A673 (cell line): ENCODE measurements around the gene SCYL2. TPM values are rescaled to one million over a fixed set of nuclear protein-coding genes. Genes with fewer than 3 reads are reported as not detected.

Experiments
- BruUV-seq: library from RNA; stranded (reverse); fragments of 400-500 nt; replicated peaks from 2 replicates; lab custom pipeline; 2021; lab: Mats Ljungman, UMichigan
- CTCF ChIA-PET: fragments of 300-600 bp; sonication (Branson Sonifier 250); formaldehyde crosslinking; loops from one replicate; lab custom pipeline; 2022; ENCODE audit warnings: antibody characterized with exemption; lab: Charles Lee
- POLR2A ChIA-PET: fragments of 300-600 bp; sonication (Branson Sonifier 250); formaldehyde crosslinking; loops from one replicate; lab custom pipeline; 2022; ENCODE audit warnings: antibody characterized with exemption; ENCODE audit not compliant: low non-redundant PET; lab: Charles Lee
- DNase-seq: peaks from one replicate; pipeline ENCODE4 v3.0.0-alpha.2; 2015; ENCODE audit warnings: low spot score
- H3K27ac ChIP-seq: fragments of 200-600 bp; sonication (generic); 2 replicates; pipeline ENCODE4 v1.5.1; 2016; ENCODE audit warnings: mixed run types, low read depth, mild to moderate bottlenecking, mixed read lengths, antibody characterized with exemption, low read length; ENCODE audit not compliant: poor library complexity, severe bottlenecking
- H3K27me3 ChIP-seq: fragments of 200-600 bp; sonication (generic); replicated peaks from 2 replicates; pipeline ENCODE4 v1.6.1; 2017; ENCODE audit warnings: mixed run types, low read depth, mild to moderate bottlenecking, mixed read lengths, antibody characterized with exemption, low read length; ENCODE audit not compliant: insufficient read depth, poor library complexity
- H3K36me3 ChIP-seq: fragments of 200-600 bp; sonication (generic); 2 replicates; pipeline ENCODE4 v1.6.1; 2016; ENCODE audit warnings: mixed run types, mild to moderate bottlenecking, mixed read lengths, antibody characterized with exemption, low read length; ENCODE audit not compliant: insufficient read depth, poor library complexity, severe bottlenecking
- H3K4me1 ChIP-seq: fragments of 200-600 bp; sonication (generic); 2 replicates; pipeline ENCODE4 v1.6.1; 2017; ENCODE audit warnings: mixed run types, mild to moderate bottlenecking, mixed read lengths, antibody characterized with exemption, low read length; ENCODE audit not compliant: insufficient read depth, poor library complexity, severe bottlenecking
- H3K4me3 ChIP-seq: fragments of 200-600 bp; sonication (generic); 2 replicates; pipeline ENCODE4 v1.5.1; 2016; ENCODE audit warnings: low read depth, mixed run types, mild to moderate bottlenecking, mixed read lengths, low read length; ENCODE audit not compliant: poor library complexity, severe bottlenecking
- H3K9me3 ChIP-seq: fragments of 200-600 bp; sonication (generic); 2 replicates; pipeline ENCODE4 v1.6.1; 2016; ENCODE audit warnings: mixed run types, low read depth, mild to moderate bottlenecking, mixed read lengths, antibody characterized with exemption, low read length; ENCODE audit not compliant: poor library complexity, severe bottlenecking
- EZH2 ChIP-seq: fragments of 200-600 bp; sonication (generic); IDR thresholded peaks from 2 replicates; pipeline ENCODE4 v1.6.1; 2017; ENCODE audit warnings: borderline replicate concordance, low read depth, mild to moderate bottlenecking, mixed read lengths, antibody characterized with exemption, low read length; ENCODE audit not compliant: poor library complexity, severe bottlenecking
- intact Hi-C: fragments of 100-400 bp; cut with micrococcal nuclease; formaldehyde crosslinking; loops from one replicate; pipeline ENCODE4 v1.10.0; 2022; ENCODE audit not compliant: unreplicated experiment
- total RNA-seq: library from RNA; stranded (reverse); gene quantifications from 2 replicates; pipeline ENCODE4 v1.2.3, GENCODE V29; 2021
- TF ChIP-seq, protein P1 (sequence below): fragments of 300-800, 200-600 bp; sonication (generic); conservative IDR thresholded peaks from 2 replicates; pipeline ENCODE4 v1.5.1; 2017; ENCODE audit warnings: low read depth, mild to moderate bottlenecking, antibody characterized with exemption, low read length, moderate library complexity, mixed read lengths

SCYL2 gene
- total RNA-seq, 1 experiment from 2014 or later, result 61.3 TPM

- peak overlapping the region; percentile 82 for H3K4me3 ChIP-seq
- no peak for DNase-seq
- intact Hi-C loops, result no loop called here
- no peaks in the 10 kb centered on the region for H3K9me3 ChIP-seq
- peaks cover 41% of the 10 kb centered on the region for H3K4me1 ChIP-seq
- ChIA-PET POLR2A (no interaction called here), CTCF (no interaction called here)
- no peaks in the 10 kb centered on the region for H3K27me3 ChIP-seq
- TSS peak; percentile 66 for BruUV-seq
- peak overlapping the region; percentile 93 for H3K27ac ChIP-seq
- TF ChIP-seq, protein P1, sequence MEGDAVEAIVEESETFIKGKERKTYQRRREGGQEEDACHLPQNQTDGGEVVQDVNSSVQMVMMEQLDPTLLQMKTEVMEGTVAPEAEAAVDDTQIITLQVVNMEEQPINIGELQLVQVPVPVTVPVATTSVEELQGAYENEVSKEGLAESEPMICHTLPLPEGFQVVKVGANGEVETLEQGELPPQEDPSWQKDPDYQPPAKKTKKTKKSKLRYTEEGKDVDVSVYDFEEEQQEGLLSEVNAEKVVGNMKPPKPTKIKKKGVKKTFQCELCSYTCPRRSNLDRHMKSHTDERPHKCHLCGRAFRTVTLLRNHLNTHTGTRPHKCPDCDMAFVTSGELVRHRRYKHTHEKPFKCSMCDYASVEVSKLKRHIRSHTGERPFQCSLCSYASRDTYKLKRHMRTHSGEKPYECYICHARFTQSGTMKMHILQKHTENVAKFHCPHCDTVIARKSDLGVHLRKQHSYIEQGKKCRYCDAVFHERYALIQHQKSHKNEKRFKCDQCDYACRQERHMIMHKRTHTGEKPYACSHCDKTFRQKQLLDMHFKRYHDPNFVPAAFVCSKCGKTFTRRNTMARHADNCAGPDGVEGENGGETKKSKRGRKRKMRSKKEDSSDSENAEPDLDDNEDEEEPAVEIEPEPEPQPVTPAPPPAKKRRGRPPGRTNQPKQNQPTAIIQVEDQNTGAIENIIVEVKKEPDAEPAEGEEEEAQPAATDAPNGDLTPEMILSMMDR, result no peak
- no peak for TF ChIP-seq EZH2
- no peaks in the 10 kb centered on the region for H3K36me3 ChIP-seq
Observed at GRCh38 chr12:100265732-100266584, 1.0 kb upstream of the SCYL2 start.

DNA sequence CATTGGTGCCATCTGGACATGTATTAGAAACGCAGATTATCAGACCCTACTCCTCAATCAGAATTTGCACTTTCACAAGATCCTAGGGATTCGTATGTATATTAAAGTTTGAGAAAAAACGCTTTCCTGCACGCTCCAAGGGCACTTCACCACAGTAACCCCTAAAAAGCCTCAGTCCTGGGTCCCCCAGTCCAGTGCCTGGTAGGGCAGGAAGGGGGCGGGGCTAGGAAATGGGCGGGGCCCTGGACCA lies 467 bp upstream of the SCYL2 start:
- Histone ChIP-seq H3K36me3 (no peaks in the 10 kb centered on the region), H3K4me1 (peaks cover 47% of the 10 kb centered on the region), H3K27me3 (no peaks in the 10 kb centered on the region), H3K27ac (peak overlapping the region; percentile 93), H3K4me3 (peak overlapping the region; percentile 82), H3K9me3 (no peaks in the 10 kb centered on the region)
- TF ChIP-seq, protein P1, result no peak
- no peak for DNase-seq
- no TSS peak for BruUV-seq
- intact Hi-C loops, result no loop called here
- ChIA-PET POLR2A (interaction anchor here (0.6 to 0.8 kb wide), 4 partner anchors 37 to 497 kb away, joined by 4 to 13 read pairs (median 8); no protein-coding TSS in a partner anchor), CTCF (no interaction called here)

GRCh38 chr12:100267603-100268281 lies 765 bp downstream of the SCYL2 start:
- TF ChIP-seq EZH2, result no peak
- intact Hi-C loops, result loop anchor here (1.0 kb wide), 1 partner anchor 287 kb away; no protein-coding TSS in a partner anchor
- peak overlapping the region; percentile 82 for H3K4me3 ChIP-seq
- POLR2A ChIA-PET, result interaction anchor here (0.6 kb wide), 2 partner anchors 288 to 719 kb away, joined by 3 to 6 read pairs; no protein-coding TSS in a partner anchor
- no peaks in the 10 kb centered on the region for H3K36me3 ChIP-seq
- H3K4me1 ChIP-seq, result peaks cover 48% of the 10 kb centered on the region
- no TSS peak for BruUV-seq
- H3K27me3 ChIP-seq, result no peaks in the 10 kb centered on the region
- DNase-seq, result peak; percentile 17
- CTCF ChIA-PET, result no interaction called here
- no peaks in the 10 kb centered on the region for H3K9me3 ChIP-seq
- H3K27ac ChIP-seq, result peak overlapping the region; percentile 93
